Retinal pigment epithelial cell (primary cell): Measurements from ENCODE around the gene IRF8.

Experiments used
- DNase-seq: peaks from one replicate; pipeline ENCODE4 v3.0.0-alpha.2; 2010; ENCODE audit warnings: low read depth
- H3K4me3 ChIP-seq: 2 replicates; pipeline ENCODE4 v1.5.1; 2011; ENCODE audit warnings: mild to moderate bottlenecking, low read length, control low read depth, moderate library complexity
- CTCF ChIP-seq: conservative IDR thresholded peaks from 2 replicates; pipeline ENCODE4 v1.5.1; 2011; ENCODE audit warnings: low read depth, low read length, control low read depth, inconsistent platforms

IRF8 gene

GRCh38 chr16:85919271-85920267 is 20.6 kb downstream of the IRF8 start:
- no peak for TF ChIP-seq CTCF
- DNase-seq = no peak

GRCh38 chr16:85921026-85921425 is 22.1 kb downstream of the IRF8 start:
- no peak overlapping the region for H3K4me3 ChIP-seq
- no peak for DNase-seq
- no peak for TF ChIP-seq CTCF

More at GRCh38 chr16:85919271-85920267, 20.6 kb downstream of the IRF8 start:
- H3K4me3 ChIP-seq = no peak overlapping the region

GRCh38 chr16:85923153-85924021 is 24.4 kb downstream of the IRF8 start:
- H3K4me3 ChIP-seq = no peak overlapping the region
- no peak for TF ChIP-seq CTCF
- no peak for DNase-seq

GRCh38 chr16:85924675-85925074 is 25.7 kb downstream of the IRF8 start:
- H3K4me3 ChIP-seq = no peak overlapping the region
- TF ChIP-seq CTCF = no peak
- DNase-seq = no peak

- DNase-seq = no peak
- no peak for TF ChIP-seq CTCF
- H3K4me3 ChIP-seq = no peak overlapping the region
These were observed 27.4 kb downstream of the IRF8 start for GRCh38 chr16:85926370-85926769.

GRCh38 chr16:85927371-85927770 is 28.4 kb downstream of the IRF8 start:
- H3K4me3 ChIP-seq = no peak overlapping the region
- no peak for TF ChIP-seq CTCF
- no peak for DNase-seq
